GM20000 (cell line): ENCODE measurements around the gene ATG13.

Experiments used
- DNase-seq: peaks from one replicate; pipeline ENCODE4 v3.0.0; 2012; ENCODE audit warnings: low spot score
- TF ChIP-seq, protein P1 (sequence below): IDR thresholded peaks from 2 replicates; pipeline ENCODE4 v1.5.1; 2012; ENCODE audit warnings: mild to moderate bottlenecking, control low read depth; ENCODE audit errors: extremely low read depth, missing control alignments

Gene ATG13

GRCh38 chr11:46649180-46649738 lies 31.9 kb downstream of the ATG13 start:
- no peak for DNase-seq
- TF ChIP-seq, protein P1, sequence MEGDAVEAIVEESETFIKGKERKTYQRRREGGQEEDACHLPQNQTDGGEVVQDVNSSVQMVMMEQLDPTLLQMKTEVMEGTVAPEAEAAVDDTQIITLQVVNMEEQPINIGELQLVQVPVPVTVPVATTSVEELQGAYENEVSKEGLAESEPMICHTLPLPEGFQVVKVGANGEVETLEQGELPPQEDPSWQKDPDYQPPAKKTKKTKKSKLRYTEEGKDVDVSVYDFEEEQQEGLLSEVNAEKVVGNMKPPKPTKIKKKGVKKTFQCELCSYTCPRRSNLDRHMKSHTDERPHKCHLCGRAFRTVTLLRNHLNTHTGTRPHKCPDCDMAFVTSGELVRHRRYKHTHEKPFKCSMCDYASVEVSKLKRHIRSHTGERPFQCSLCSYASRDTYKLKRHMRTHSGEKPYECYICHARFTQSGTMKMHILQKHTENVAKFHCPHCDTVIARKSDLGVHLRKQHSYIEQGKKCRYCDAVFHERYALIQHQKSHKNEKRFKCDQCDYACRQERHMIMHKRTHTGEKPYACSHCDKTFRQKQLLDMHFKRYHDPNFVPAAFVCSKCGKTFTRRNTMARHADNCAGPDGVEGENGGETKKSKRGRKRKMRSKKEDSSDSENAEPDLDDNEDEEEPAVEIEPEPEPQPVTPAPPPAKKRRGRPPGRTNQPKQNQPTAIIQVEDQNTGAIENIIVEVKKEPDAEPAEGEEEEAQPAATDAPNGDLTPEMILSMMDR = no peak

DNA sequence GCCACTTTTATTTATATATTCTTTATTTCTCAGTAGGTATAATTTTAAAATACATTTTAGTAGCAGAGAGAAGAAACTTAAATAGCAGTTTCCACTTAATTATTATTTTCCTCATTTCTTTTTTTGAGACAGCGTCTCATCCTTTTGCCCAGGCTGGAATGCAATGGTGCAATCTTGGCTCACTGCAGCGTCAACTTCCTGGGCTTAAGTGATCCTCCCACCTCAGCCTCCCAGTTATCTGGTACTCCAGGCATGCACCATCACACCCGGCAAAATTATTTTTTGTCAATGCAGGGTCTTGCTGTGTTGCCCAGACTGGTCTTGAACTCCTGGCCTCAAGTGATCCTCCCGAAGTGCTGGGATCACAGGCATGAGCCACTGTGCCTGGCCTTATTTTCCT lies 38.3 kb downstream of the ATG13 start:
- DNase-seq = no peak
- TF ChIP-seq, protein P1 = no peak

GRCh38 chr11:46657186-46657585 lies 39.8 kb downstream of the ATG13 start:
- TF ChIP-seq, protein P1 = no peak
- no peak for DNase-seq

GRCh38 chr11:46658259-46658658 lies 40.9 kb downstream of the ATG13 start:
- TF ChIP-seq, protein P1 = no peak
- DNase-seq = no peak

DNA sequence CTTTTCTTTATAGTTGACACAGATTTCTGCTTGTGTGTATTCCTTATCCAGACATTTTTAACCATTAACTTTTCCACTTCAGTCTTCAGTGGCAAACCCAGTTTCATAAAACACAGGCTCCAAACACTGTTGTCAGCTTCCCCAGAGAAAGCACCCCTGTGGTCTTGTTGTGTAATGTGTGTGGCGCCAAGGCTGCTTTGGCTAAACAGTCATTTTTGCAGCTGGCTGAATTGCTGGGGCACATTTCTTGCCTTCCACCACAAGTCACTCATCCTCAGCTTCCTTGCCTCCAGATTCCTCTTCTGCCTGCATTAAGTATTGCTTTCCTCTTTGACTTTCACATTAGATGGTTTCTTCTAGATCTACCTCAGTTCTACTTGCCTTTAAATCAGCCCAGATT lies 42.6 kb downstream of the ATG13 start:
- TF ChIP-seq, protein P1 = no peak

DNA sequence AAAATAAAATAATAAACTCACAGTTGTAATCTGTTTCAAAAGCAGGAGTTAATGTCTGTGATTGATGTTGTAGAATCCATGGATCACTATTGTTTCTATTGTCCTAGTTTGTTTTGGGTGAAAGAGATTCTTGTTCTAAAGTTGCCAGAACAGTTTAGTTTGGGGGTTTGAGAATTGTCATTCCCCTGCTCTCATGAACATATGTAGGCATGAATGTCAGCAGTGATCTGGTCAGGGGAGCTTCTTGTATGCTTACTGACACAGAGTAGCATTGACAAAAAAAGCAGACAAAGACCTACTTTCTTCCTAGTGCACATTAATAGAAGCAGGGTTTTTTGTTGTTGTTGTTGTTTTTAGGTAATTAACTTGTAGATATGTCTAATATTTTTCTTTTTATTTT lies 44.5 kb downstream of the ATG13 start:
- DNase-seq = no peak
- TF ChIP-seq, protein P1 = no peak

More for the DNA sequence above, 42.6 kb downstream of the ATG13 start:
- DNase-seq = no peak

DNA sequence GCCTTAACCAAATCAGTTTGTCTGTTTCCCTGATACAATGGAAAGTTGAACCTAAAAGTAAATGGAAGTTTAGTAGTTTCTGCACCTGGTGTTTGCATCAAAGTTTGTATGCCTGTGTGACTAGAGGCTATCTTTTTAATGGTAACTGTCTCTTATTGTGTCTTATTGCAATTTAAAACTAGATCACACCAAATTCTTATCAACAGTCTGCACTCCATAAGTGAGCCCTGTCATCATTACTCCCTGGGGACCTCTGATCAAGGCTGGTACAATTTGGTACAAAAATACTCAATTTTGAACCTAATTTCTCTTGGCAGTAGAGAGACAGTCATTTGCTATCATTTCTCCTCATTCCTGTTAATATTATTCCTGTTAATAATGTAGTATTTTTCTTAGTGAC lies 45.0 kb downstream of the ATG13 start:
- TF ChIP-seq, protein P1 = no peak

More for the DNA sequence above, 45.0 kb downstream of the ATG13 start:
- no peak for DNase-seq
